ENCODE measurements around the gene CFAP107.
"Not testable (repeated sequence)": the region's sequence is repeated elsewhere in the genome, so short reads cannot be mapped to it uniquely, and the experiment has no call there.

Gene CFAP107

DNA sequence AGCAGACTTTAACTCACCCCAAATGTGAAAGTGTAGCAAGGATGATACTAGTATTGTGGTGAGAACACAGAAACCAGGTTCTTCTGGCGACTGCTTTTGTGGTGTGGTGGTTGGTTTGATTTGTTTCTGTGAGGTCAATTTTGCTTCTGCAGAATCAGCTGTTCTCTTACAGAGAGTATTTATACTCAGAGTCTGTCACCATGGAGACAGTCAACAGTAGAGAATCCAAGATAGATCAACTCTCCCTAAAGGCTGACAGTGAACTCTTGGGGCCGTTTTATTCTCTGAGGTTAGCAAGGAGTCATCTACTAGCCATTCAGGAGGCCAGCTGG is at the start of gene CFAP107:
CFAP107 (plus strand) TSS at position 209 of the 332 bp plus-strand sequence. CDS start 231 bp downstream, outside the sequence.
- DNase-seq (ENCODE audit: low read depth in 2 of 2, low spot score in 1 of 2) = no peak

- DNase-seq (ENCODE audit: low read depth in 2 of 2, low spot score in 1 of 2) = no peak
Observed at GRCh38 chr1:12696658-12697057, 49.3 kb upstream of the CFAP107 start.

- no peak for DNase-seq (ENCODE audit: low read depth in 2 of 2, low spot score in 1 of 2)
Observed at GRCh38 chr1:12697397-12697796, 48.6 kb upstream of the CFAP107 start.

GRCh38 chr1:12703821-12704451 is 42.1 kb upstream of the CFAP107 start:
- DNase-seq (ENCODE audit: low read depth in 2 of 2, low spot score in 1 of 2) = no peak

GRCh38 chr1:12706061-12706460 is 39.9 kb upstream of the CFAP107 start:
- no peak for DNase-seq (ENCODE audit: low read depth in 2 of 2, low spot score in 1 of 2)

- DNase-seq (ENCODE audit: low read depth in 2 of 2, low spot score in 1 of 2) = no peak
Observed at GRCh38 chr1:12708396-12709090, 37.5 kb upstream of the CFAP107 start.

GRCh38 chr1:12709091-12709491 is 36.9 kb upstream of the CFAP107 start:
- DNase-seq (ENCODE audit: low read depth in 2 of 2, low spot score in 1 of 2) = no peak

- DNase-seq (ENCODE audit: low read depth in 2 of 2, low spot score in 1 of 2) = no peak
Observed at GRCh38 chr1:12709696-12710095, 36.3 kb upstream of the CFAP107 start.

DNA sequence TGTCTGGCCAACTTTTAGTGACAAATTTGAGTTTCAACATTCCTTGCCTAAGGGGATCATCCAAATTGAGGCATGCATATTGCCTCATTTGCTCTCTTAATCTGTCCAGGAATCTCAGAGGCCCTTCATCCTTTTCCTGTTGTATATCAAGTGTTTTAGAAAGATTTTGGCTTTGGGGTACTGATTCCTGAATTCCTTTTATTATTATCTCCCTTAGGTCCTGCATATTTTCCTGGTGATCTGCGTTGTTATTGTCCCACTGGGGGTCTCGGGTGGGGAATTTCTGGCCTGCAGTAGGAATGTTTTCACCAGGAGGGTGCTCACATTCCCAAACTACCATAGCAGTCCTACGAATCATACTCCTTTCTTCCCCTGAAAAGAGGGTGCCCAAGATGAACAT is 34.5 kb upstream of the CFAP107 start:
- DNase-seq (ENCODE audit: low read depth in 2 of 2, low spot score in 1 of 2) = no peak

GRCh38 chr1:12712076-12712475 is 33.9 kb upstream of the CFAP107 start:
- DNase-seq (ENCODE audit: low read depth in 2 of 2, low spot score in 1 of 2) = no peak

GRCh38 chr1:12712929-12713328 is 33.1 kb upstream of the CFAP107 start:
- no peak for DNase-seq (ENCODE audit: low read depth in 2 of 2, low spot score in 1 of 2)

GRCh38 chr1:12713651-12714050 is 32.3 kb upstream of the CFAP107 start:
- not testable (repeated sequence) for DNase-seq (ENCODE audit: low read depth in 2 of 2, low spot score in 1 of 2)

- DNase-seq (ENCODE audit: low read depth in 2 of 2, low spot score in 1 of 2) = no peak
Observed at GRCh38 chr1:12714710-12715475, 31.1 kb upstream of the CFAP107 start.

- DNase-seq (ENCODE audit: low read depth in 2 of 2, low spot score in 1 of 2) = no peak
Observed at GRCh38 chr1:12715896-12716437, 30.0 kb upstream of the CFAP107 start, which contains the start of gene AADACL3. Gene AADACL3, plus strand, starts transcription at chr1:12716110. Its CDS starts 67 bp downstream, at chr1:12716177.

- no peak for DNase-seq (ENCODE audit: low read depth in 2 of 2, low spot score in 1 of 2)
Observed at GRCh38 chr1:12717301-12717838, 28.6 kb upstream of the CFAP107 start.

DNA sequence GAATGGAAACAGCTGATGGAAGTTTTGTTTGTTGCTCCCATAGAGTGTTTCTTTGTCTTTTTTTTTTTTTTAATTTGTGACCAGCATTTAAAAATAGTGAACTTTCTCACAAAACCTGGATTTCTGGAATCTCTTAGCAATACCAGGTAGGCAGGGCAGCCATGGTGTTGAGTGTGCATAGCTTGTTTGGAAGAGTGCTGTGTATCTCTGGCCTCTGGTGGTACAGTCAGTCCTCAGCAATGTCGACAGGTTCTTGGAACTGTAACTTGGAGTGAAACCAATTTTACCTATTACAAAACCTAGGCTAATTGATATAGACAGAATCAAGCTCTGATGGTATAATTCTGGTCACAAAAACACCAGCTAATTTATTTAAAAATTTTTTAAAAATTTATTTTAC is 23.4 kb upstream of the CFAP107 start:
- DNase-seq (ENCODE audit: low read depth in 2 of 2, low spot score in 1 of 2) = no peak

DNA sequence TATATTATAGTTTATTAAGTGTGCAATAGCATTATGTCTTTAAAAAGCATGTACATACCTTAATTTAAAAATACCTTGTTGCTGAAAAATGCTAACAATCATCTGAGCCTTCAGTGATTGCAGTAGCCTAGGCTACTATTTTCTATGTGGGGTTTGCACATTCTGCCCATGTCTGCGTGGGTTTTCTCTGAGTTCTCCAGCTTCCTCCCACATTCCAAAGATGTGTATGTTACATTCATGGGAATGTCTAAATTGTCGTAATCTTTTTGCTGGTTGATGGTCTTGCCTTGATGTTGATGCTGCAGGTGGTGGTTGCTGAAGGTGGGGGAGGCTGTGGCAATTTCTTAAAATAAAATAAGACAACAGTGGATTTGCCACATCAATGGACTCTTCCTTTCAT is 17.6 kb upstream of the CFAP107 start:
- no peak for DNase-seq (ENCODE audit: low read depth in 2 of 2, low spot score in 1 of 2)

GRCh38 chr1:12730156-12730555 is 15.8 kb upstream of the CFAP107 start:
- no peak for DNase-seq (ENCODE audit: low read depth in 2 of 2, low spot score in 1 of 2)

- not testable (repeated sequence) for DNase-seq (ENCODE audit: low read depth in 2 of 2, low spot score in 1 of 2)
Observed at GRCh38 chr1:12731084-12731483, 14.9 kb upstream of the CFAP107 start.

- DNase-seq (ENCODE audit: low read depth in 2 of 2, low spot score in 1 of 2) = no peak
Observed at GRCh38 chr1:12734651-12735050, 11.3 kb upstream of the CFAP107 start.

DNA sequence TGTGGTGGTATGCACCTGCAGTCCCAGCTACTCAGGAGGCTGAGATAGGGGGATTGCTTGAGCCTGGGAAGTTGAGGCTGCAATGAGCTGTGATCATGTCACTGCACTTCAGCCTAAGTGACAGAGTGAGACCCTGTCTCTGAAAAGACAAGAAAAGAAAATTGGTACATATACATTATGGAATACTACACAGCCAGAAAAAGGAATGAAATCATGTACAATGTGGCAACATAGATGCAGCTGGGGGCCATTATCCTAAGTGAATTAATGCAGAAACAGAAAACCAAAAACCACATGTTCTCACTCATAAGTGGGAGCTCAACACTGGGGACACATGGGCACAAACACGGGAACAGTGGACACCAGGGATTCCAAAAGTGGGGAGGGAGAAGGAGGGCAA is 7.1 kb upstream of the CFAP107 start:
- DNase-seq (ENCODE audit: low read depth in 2 of 2, low spot score in 1 of 2) = no peak

DNA sequence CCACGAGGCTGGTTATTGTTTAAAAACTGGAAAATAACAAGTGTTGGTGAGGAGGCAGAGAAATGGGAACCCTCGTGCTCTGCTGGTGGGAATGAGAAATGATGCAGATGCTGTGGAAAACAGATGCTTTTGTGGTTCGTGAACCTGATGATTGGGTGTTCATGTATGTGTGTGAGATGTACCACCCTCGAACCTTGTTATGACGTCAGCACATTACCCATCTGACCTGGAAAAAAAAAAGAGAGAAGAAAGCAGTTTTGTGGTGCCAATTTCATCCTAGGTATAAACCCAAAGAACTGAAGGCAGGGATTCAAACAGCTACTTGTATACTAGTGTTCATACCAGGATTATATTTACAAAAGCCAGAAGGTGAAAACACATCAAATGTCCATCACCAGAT is 6.4 kb upstream of the CFAP107 start:
- no peak for DNase-seq (ENCODE audit: low read depth in 2 of 2, low spot score in 1 of 2)

Measured in stimulated activated CD8-positive, alpha-beta memory T cell treated with anti-CD3 and anti-CD28 coated beads, Interleukin-4, amount 100 ng/mL, for 1 hour (primary cell).